GM18499 (cell line): ENCODE measurements around the gene SARDH.
"Not testable (repeated sequence)": the region's sequence is repeated elsewhere in the genome, so short reads cannot be mapped to it uniquely, and the experiment has no call there.

Experiments used
- ATAC-seq: cut with Tn5 transposase; IDR thresholded peaks from one replicate; pipeline ENCODE4 v1.9.1; 2021; ENCODE audit warnings: moderate number of reproducible peaks; ENCODE audit not compliant: insufficient read depth, unreplicated experiment

The SARDH gene

GRCh38 chr9:133760713-133761290 lies 22.6 kb upstream of the SARDH start:
- no peak for ATAC-seq

GRCh38 chr9:133759946-133760345 lies 21.8 kb upstream of the SARDH start:
- no peak for ATAC-seq

DNA sequence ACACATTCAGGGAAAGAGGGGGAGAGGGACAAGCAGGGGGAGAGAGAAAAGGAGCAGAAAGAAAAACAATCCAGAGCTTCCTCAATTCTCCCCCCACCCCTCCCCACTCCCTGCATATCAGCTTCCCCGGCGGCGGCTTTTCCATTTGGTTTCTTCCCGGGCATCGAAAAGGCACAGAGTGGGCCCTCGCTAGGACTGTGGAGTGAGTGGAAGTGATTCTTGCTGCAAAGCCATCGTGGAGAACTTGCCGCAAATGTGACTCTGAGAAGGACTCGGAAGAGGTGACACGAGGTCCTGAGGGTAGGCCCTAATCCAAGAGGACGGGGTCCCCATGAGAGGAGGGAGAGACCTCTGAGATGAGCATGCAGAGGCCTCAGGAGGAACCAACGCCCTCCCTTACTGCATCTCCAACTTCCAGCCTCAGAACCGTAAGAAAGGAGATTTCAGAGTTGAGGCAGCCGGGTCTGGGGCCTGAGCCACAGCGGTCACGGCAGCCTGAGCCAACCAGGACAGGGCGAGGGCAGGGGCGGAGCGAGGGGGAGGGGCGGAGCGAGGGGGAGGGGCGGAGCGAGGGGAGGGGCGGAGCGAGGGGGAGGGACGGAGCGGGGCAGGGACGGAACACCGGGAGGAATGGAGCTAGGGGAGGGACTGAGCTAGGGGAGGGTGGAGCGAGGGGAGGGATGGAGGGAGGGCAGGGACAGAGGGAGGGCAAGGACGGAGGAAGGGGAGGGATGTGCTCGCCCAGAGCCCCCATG lies 21.2 kb upstream of the SARDH start:
- ATAC-seq = no peak

GRCh38 chr9:133758228-133758627 lies 20.1 kb upstream of the SARDH start:
- no peak for ATAC-seq

DNA sequence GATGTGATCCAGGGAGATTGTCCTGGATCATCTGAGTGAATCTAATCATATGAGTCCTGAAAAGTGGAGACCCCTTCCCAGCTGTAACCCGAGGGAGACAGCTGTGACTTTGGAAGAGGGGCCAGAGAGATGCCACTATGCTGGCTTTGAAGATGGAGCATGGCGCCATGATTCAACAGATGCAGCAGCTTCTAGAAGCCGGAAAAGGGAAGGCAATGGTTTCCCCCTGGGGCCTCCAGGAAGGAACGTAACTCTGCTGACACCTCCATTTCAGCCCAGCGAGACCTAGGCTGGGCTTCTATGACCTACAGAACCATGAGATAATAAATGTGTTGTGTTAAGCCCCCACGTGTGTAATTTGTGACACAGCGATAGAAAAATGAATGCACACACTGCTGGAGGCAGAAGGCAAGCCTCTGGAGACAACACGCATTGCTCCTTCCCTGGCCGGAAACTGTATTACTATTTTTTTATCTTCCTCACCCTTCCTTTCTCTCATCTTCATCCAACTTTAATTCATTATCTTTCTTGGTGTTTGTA lies 16.6 kb upstream of the SARDH start:
- ATAC-seq = no peak

DNA sequence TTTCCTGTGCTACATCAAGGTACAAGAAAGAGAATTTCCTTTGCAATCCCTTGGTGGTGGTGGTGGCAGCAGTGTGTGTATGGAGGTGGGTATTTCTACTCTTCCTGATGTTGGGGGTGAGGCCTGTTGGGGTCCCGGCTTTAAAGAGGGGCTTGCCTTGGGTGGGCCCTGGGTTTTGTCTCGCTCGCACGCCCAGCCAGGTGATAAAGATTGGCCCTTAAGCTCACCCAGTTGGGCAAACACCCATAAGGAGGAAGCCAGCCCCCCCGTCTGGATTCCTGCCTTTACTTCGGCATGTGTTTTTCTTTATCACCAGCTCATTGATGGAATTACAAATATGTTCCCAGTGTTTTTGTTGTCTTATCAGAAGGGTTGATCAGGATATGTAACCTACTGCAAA lies 16.0 kb upstream of the SARDH start:
- ATAC-seq = no peak

DNA sequence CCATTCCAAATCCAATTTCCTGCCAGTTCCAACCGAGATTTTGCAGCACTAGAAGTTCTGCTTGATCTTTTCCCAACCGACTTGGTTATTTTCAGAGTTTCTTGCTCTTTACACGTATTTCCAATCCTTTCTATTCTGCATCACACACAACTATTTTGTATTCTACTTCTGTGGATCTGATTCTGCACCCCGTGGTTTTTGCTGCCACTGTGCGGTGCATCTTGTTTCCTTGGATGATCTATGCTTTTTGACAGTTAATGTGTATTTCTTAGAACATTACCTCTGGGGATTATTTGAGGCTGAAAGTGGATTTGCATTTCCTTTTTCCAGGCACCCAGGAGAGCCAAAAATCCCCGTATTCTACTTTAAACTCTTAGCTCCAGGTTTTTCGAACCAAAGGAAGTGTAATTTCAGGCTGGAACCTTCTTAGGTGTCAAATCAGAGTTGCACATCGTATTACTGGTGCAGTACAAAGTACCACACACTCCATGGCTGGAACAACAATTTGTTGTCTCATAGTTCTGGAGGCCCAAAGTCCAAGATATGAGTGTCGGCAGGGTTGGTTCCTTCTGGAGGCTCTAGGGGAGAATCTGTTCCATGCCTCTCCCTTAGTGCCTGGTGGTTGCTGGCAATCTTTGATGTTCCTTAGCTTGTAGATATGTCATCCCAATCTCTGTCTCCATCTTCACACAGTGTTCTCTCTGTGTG lies 14.7 kb upstream of the SARDH start:
- ATAC-seq = no peak

DNA sequence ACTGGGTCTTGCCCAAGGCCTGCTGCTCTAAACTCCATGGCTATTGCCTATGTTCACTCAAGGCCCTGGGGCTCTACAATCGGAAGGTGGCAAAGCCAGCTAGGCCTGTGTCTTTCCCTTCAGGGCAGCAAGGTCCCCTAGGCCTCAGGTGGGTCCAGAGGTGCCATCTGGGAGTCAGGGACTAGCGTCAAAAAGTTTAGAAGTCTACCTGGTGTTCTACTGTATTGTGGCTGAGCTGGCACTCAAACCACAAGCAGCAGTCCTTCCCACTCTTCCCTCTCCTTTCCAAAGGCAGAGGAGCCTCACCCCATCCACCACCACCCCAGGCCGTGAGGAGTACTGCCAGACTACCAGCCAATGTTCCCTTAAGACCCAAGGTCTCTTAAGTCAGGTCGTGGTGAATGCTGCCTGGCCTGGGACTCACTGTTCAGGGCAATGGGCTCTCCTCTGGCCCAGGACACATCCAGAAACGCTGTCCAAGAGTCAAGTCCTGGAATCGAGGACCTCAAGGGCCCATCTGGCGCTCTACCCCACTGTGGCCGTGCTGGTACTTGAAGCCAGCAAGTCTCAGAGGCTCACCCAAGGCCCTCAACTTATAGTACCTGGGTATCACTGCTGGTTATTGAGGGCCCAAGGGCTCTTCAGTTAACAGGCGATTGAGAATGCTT lies 13.0 kb upstream of the SARDH start:
- ATAC-seq = no peak

- ATAC-seq = no peak
Observed at GRCh38 chr9:133747309-133747708, 9.2 kb upstream of the SARDH start.

DNA sequence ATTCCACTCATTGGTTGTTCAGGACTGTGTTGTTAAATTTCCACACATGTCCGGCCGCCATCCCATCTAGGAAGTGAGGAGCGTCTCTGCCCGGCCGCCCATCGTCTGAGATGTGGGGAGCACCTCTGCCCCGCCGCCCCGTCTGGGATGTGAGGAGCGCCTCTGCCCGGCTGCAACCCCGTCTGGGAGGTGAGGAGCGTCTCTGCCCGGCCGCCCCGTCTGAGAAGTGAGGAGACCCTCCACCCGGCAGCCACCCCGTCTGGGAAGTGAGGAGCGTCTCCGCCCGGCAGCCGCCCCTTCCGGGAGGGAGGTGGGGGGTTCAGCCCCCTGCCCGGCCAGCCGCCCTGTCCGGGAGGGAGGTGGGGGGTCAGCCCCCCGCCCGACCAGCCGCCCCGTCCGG lies 6.4 kb upstream of the SARDH start:
- ATAC-seq = not testable (repeated sequence)

DNA sequence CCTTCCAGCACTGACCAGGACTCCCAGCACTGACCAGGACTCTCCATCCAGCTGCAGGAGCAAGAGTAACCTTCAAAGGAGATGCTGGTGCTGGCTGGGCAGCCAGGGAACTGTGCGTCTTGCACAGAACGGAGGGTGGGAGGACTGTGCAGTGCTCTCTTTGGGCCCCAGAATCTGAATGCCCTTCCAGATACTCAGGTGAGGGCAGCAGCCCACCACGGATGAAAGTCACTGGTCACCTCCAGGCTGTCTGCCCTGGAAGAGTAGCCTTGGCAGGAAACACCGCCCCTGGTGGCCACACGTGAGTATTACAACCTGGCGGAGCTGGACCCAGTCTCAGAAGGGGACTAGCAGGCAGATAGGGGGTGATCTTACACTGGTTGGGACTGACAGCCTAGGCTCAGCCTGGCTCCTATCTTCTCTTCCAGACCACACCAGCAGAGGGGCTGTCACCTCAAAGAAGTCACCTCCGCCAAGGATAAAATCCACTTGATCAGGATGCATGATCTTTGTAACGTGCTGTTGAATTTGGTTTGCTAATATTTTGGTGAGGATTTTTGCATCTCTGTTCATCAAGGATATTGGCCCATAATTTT lies 4.8 kb upstream of the SARDH start:
- ATAC-seq = peak; percentile 57

GRCh38 chr9:133742251-133742650 lies 4.1 kb upstream of the SARDH start:
- no peak for ATAC-seq

- no peak for ATAC-seq
Observed at GRCh38 chr9:133741716-133742115, 3.6 kb upstream of the SARDH start.

DNA sequence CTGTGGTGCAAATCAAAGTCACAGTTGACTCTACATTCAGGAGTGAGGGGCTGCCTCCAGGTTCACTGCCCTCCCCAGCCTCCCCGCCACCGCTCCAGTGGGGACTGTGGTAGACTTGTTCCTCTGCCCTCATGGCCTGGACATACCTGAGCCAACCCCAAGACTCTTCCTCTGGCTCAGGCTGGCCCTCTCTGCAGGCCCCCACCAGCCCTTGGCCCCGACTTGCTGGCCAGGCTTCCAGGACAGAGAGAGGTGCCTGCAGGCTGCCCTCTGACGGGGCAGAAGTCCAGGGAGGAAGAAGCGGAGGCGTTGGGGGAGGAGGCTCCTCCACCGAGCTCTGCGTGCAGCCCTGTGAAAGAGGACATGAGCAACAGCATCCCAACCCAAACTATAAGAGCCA lies 2.8 kb upstream of the SARDH start:
- no peak for ATAC-seq

DNA sequence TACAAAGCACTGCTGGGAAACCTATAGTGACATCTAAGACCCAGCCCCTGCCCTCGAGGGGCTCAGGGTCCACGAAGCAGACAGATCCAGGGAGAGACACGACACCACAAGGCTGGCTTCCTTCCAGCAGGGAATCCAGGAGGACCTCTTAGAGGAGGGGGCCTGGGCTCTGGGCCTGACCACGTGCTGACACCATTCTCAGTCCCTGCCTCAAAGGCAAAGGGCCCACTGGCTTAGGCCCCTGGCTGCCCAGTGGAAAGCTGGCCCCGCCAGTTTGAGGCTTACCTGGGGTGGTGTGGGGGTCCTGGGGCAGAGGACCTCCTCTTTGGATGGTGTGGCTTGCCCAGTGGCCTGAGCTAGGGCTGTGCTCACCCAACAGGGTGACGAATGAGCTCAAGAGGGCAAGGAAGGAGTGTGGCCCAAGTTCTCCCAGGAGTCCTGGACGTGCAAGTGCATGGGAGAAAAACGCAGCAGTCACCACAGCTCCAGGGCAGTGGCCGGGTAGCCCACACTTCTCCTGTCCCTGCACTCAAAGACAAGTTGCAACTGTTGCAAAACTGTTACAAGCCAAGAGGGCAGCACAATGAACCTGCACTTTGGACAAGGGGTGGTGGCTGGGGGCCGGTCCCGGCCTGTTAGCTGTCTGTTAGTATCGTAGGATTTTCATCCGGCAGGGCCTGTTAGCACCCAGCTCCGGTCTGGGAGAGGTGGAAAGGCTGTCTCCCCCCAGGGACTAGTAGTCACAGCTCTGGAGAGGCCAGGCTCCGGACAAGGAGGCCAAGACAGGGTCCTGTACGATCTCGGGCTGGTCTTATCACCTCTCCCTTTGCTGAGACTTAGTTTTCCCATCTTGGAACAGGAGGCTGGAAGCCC lies 1.5 kb upstream of the SARDH start:
- ATAC-seq = no peak

DNA sequence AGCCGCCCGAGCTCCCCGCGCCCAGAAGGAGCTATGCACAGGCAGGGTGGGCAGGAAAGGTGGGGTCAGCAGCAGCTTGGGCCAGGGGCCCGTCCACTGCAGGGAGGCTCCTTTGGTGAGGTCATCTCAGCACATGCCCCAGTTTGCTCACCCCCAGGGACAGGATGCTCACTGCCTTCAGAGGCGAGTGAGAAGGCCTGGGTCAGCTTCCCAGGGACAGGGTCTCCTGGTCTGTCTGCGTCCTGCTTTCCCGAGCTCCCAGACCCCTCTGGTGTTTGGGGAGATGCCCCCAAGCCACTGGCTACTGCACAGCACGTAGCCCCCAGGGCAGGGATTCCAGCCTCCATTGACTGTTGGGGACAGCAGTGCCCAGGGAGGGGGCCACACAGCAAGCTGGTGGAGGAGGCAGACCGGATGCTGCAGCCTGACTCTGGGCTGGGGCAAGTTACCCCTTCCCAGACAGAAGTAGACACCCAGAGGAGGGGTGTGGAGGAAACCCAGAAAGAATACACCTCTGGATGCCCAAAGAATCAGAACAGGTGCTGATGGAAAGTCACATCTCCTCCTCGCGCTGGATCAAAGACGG lies 581 bp upstream of the SARDH start:
- ATAC-seq = no peak

GRCh38 chr9:133737071-133737773 lies 930 bp downstream of the SARDH start:
- ATAC-seq = no peak

GRCh38 chr9:133735931-133736330 lies 2.2 kb downstream of the SARDH start:
- ATAC-seq = no peak

- ATAC-seq = no peak
Observed at GRCh38 chr9:133735415-133735775, 2.8 kb downstream of the SARDH start.
